EH (cell line): ENCODE measurements around the gene DND1.
A peak's percentile ranks its signal among the peaks of the same experiment; 100 is the strongest.
"Not testable (repeated sequence)": the region's sequence is repeated elsewhere in the genome, so short reads cannot be mapped to it uniquely, and the experiment has no call there.

ENCODE experiments used
- DNase-seq: peaks from one replicate; pipeline ENCODE4 v3.0.0-alpha.2; 2015; ENCODE audit warnings: low read depth

The DND1 gene

DNA sequence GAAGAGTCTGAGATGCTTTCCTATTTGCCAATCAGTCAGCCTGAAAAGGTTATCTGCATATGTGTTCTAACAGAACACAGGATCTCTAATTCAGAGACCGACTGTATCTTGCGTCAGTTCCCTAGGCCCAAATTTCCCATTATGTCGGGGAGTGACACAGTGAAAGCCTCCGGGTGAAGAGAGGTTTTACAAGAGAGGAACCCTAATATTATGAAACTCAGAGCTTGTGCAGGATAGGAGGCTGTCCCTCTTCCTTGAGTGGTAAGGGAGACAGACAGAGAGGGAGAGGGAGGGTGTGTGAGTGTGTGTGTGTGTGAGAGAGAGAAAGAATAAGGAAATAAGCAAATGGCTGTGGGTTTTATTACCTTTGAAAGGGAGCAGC, 42.3 kb downstream of the DND1 start:
- DNase-seq: no peak

- DNase-seq: peak; percentile 80
Observed at GRCh38 chr5:140630292-140631035, 42.9 kb downstream of the DND1 start.

DNA sequence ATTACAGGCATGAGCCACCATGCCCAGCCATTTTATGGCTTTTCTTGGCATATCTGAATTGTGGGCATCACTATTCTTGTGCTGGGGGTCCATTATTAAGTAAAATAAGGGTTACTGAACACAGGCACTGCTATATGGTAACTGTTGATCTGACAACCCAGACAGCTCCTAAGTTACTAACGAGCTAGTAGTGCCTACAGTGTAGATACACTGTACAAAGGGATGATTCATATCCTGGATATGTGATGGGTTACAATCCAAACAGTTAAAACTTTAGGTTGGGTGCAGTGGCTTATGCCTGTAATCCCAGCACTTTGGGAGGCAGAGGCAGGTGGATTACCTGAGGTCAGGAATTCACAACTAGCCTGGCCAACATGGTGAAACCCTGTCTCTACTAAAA, 44.7 kb downstream of the DND1 start:
- peak; percentile 52 for DNase-seq

DNA sequence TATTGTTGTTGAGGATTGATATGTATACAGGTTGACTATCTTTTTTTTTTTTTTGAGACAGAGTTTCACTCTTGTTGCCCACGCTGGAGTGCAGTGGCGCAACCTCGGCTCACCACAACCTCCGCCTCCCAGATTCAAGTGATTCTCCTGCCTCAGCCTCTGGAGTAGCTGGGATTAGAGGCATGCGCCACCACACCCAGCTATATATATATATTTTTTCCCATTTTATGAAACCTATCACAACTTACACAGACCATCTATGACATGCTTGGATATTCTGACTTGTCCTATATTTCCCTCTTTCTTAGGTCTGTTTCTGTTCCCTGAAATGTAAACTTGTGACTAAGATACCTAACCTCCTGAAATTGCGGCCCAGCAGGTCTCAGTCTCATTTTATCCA, 45.4 kb downstream of the DND1 start:
- DNase-seq: no peak

DNA sequence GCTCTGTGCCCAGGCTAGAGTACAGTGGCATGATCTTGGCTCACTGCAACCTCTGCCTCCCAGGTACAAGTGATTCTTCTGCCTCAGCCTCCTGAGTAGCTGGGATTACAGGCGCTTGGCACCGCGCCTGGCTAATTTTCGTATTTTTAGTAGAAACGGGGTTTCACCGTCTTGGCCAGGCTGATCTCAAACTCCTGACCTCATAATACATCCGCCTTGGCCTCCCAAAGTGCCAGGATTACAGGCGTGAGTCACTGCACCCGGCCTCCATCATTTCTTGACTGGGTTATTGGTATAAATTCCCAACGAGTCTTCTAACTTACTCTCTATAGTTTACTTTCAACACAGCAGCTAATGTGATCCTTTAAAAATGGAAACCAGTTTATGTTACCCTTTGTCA, 48.5 kb downstream of the DND1 start:
- not testable (repeated sequence) for DNase-seq

DNA sequence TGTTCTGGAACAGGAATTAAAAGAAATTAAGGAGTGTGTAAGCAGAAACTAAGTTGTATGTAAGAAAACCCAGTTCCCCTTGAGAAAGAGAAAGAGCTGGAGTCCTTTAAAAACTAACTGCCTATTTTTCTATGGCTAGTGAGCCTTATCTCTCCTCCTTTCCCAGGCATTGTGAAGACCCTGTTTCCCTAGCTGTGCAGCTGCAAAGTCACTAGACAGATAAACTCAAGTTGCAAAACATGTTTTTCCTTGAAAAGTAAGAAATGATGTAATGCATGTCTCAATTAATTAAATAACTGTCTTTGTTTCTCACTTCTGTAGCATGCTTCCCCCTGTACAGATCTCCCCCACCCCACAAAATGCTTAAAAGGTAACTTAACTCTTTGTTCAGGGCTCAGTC, 50.3 kb downstream of the DND1 start:
- DNase-seq: not testable (repeated sequence)

- no peak for DNase-seq
Observed at GRCh38 chr5:140622301-140622700, 51.1 kb downstream of the DND1 start.
